Stimulated activated CD4-positive, alpha-beta T cell treated with anti-CD3 and anti-CD28 coated beads, Interleukin-12 subunit alpha, Interleukin-12 subunit beta, amount 100 ng/mL, for 24 hours (primary cell): ENCODE data around the gene SLC2A14.
"Not testable (repeated sequence)": the region's sequence is repeated elsewhere in the genome, so short reads cannot be mapped to it uniquely, and the experiment has no call there.

ENCODE experiments used
- DNase-seq, 2 experiments: peaks; one replicate each; pipeline ENCODE4 v3.0.0-alpha.2; 2020; ENCODE audit warnings: low read depth in 2 of 2

Gene SLC2A14

GRCh38 chr12:7870335-7870734 is 2.4 kb downstream of the SLC2A14 start:
- no peak for DNase-seq

GRCh38 chr12:7869137-7869536 is 3.6 kb downstream of the SLC2A14 start:
- no peak for DNase-seq

- no peak for DNase-seq
These were observed 4.3 kb downstream of the SLC2A14 start for GRCh38 chr12:7868391-7868790.

- no peak for DNase-seq
These were observed 8.0 kb downstream of the SLC2A14 start for GRCh38 chr12:7864601-7865150.

GRCh38 chr12:7862814-7863348 is 9.8 kb downstream of the SLC2A14 start:
- not testable (repeated sequence) for DNase-seq

- DNase-seq = not testable (repeated sequence)
These were observed 10.4 kb downstream of the SLC2A14 start for GRCh38 chr12:7862301-7862700.

- no peak for DNase-seq
These were observed 13.2 kb downstream of the SLC2A14 start for GRCh38 chr12:7859552-7859951.

GRCh38 chr12:7857971-7858370 is 14.7 kb downstream of the SLC2A14 start:
- DNase-seq = no peak

- DNase-seq = no peak
These were observed 16.2 kb downstream of the SLC2A14 start for GRCh38 chr12:7856516-7856915.

GRCh38 chr12:7853557-7853956 is 19.2 kb downstream of the SLC2A14 start:
- no peak for DNase-seq

- not testable (repeated sequence) for DNase-seq
These were observed 21.1 kb downstream of the SLC2A14 start for GRCh38 chr12:7851622-7852081.

GRCh38 chr12:7850099-7850498 is 22.6 kb downstream of the SLC2A14 start:
- not testable (repeated sequence) for DNase-seq

- DNase-seq = not testable (repeated sequence)
These were observed 24.7 kb downstream of the SLC2A14 start for GRCh38 chr12:7848098-7848422.

GRCh38 chr12:7847226-7848097 is 25.3 kb downstream of the SLC2A14 start:
- DNase-seq = not testable (repeated sequence)

- DNase-seq = no peak
These were observed 28.6 kb downstream of the SLC2A14 start for GRCh38 chr12:7844116-7844515.

- not testable (repeated sequence) for DNase-seq
These were observed 29.1 kb downstream of the SLC2A14 start for GRCh38 chr12:7843583-7843982.

- not testable (repeated sequence) for DNase-seq
These were observed 29.6 kb downstream of the SLC2A14 start for GRCh38 chr12:7843149-7843548.

- not testable (repeated sequence) for DNase-seq
These were observed 30.3 kb downstream of the SLC2A14 start for GRCh38 chr12:7842444-7842843.

- DNase-seq = not testable (repeated sequence)
These were observed 32.9 kb downstream of the SLC2A14 start for GRCh38 chr12:7839848-7840247.

- DNase-seq = not testable (repeated sequence)
These were observed 33.5 kb downstream of the SLC2A14 start for GRCh38 chr12:7839226-7839625.

- no peak for DNase-seq
These were observed 35.3 kb downstream of the SLC2A14 start for GRCh38 chr12:7837366-7837765.

GRCh38 chr12:7835766-7836165 is 36.9 kb downstream of the SLC2A14 start:
- DNase-seq = no peak

- DNase-seq = no peak
These were observed 37.6 kb downstream of the SLC2A14 start for GRCh38 chr12:7835116-7835515.
